ENCODE measurements around the gene ZNF740.

DNA sequence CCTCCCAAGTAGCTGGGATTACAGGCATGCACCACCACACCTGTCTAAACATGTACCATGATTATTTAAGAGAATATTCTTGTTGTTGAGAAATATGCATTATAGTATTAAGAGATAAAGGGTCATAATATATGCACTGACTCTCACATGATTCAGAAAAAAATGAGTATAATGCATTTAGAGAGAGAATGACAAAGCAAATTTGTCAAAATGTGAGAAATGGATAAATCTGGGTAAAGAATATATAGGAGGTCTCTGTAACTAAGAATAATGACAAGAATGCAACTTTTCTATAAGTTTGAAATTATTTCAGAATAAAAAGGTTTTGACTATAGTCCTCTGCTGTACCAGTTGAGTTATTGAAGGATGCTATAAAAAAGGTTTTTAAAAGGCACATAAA is 28.1 kb upstream of the ZNF740 start:
- TF ChIP-seq, protein P1, sequence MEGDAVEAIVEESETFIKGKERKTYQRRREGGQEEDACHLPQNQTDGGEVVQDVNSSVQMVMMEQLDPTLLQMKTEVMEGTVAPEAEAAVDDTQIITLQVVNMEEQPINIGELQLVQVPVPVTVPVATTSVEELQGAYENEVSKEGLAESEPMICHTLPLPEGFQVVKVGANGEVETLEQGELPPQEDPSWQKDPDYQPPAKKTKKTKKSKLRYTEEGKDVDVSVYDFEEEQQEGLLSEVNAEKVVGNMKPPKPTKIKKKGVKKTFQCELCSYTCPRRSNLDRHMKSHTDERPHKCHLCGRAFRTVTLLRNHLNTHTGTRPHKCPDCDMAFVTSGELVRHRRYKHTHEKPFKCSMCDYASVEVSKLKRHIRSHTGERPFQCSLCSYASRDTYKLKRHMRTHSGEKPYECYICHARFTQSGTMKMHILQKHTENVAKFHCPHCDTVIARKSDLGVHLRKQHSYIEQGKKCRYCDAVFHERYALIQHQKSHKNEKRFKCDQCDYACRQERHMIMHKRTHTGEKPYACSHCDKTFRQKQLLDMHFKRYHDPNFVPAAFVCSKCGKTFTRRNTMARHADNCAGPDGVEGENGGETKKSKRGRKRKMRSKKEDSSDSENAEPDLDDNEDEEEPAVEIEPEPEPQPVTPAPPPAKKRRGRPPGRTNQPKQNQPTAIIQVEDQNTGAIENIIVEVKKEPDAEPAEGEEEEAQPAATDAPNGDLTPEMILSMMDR (conservative IDR thresholded peaks at IDR 0.05; ENCODE audit: low read depth, low read length), result no peak
- no peak for TF ChIP-seq POLR2A (IDR thresholded peaks at IDR 0.05; ENCODE audit: low read depth, low read length)
- TF ChIP-seq RCOR1 (IDR thresholded peaks at IDR 0.05; ENCODE audit: insufficient replicate concordance, low read length), result no peak
- TF ChIP-seq RAD21 (IDR thresholded peaks at IDR 0.05; ENCODE audit: low read length), result no peak
- TF ChIP-seq, protein P2, sequence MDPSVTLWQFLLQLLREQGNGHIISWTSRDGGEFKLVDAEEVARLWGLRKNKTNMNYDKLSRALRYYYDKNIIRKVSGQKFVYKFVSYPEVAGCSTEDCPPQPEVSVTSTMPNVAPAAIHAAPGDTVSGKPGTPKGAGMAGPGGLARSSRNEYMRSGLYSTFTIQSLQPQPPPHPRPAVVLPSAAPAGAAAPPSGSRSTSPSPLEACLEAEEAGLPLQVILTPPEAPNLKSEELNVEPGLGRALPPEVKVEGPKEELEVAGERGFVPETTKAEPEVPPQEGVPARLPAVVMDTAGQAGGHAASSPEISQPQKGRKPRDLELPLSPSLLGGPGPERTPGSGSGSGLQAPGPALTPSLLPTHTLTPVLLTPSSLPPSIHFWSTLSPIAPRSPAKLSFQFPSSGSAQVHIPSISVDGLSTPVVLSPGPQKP (IDR thresholded peaks at IDR 0.05; ENCODE audit: borderline replicate concordance, low read depth, low read length), result no peak
- TF ChIP-seq RFX5 (IDR thresholded peaks at IDR 0.05; ENCODE audit: low read depth, low read length), result no peak
- TF ChIP-seq MAZ (IDR thresholded peaks at IDR 0.05; ENCODE audit: borderline replicate concordance, low read depth, low read length), result no peak
- no peak for TF ChIP-seq USF2 (IDR thresholded peaks at IDR 0.05; ENCODE audit: low read depth, low read length)
- TF ChIP-seq CEBPB (IDR thresholded peaks at IDR 0.05; ENCODE audit: low read depth, low read length), result no peak
